H1 (cell line): ENCODE data around the gene EVI5. TPM values are rescaled to one million over a fixed set of nuclear protein-coding genes. Genes with fewer than 3 reads are reported as not detected.

Source experiments
- BCL11A ChIP-seq, 2 experiments: IDR thresholded peaks; one replicate each; pipeline ENCODE4 v1.6.1; 2011; ENCODE audit warnings: low read depth in 2 of 2, low read length in 2 of 2, mild to moderate bottlenecking in 2 of 2
- CBX5 ChIP-seq: fragments of 300-800, 300-1000 bp; sonication (generic); IDR thresholded peaks from 2 replicates; pipeline ENCODE4 v1.7.1; 2016; ENCODE audit warnings: antibody characterized with exemption, low read length, low read depth
- KDM5A ChIP-seq: fragments of 200-600 bp; IDR thresholded peaks from 2 replicates; pipeline ENCODE4 v1.7.1; 2012; ENCODE audit warnings: mild to moderate bottlenecking, low read length, inconsistent platforms, mixed read lengths
- polyA plus RNA-seq, 7 experiments: library from polyadenylated mRNA; depleted of rRNA in 3 of 7; stranded (reverse) in 5 of 7; unstranded in 2 of 7; fragments of >200 nt in 5 of 7; fragments of 200-250 nt in 2 of 7; gene quantifications; 1 replicate in 5 of 7; 2 replicates in 1 of 7; 4 replicates in 1 of 7; pipeline versions ENCODE4 v1.2.1 to v1.2.3, GENCODE V29; 2011 to 2013; ENCODE audit warnings: missing spikeins in 2 of 7, mixed read lengths in 2 of 7
- total RNA-seq: library from RNA; stranded (reverse); fragmentation: NEBNext Ultra II Directional; extraction: Animal tissue kit (Norgen Biotek cat#: 25700); gene quantifications from 2 replicates; pipeline ENCODE4 v1.2.1, GENCODE V29; 2021
- TF ChIP-seq, protein P1 (sequence below): fragments of 300-600 bp; sonication (generic); IDR thresholded peaks from 2 replicates; pipeline ENCODE4 v1.7.1; 2012; ENCODE audit warnings: low read length, moderate library complexity, mild to moderate bottlenecking, inconsistent platforms; ENCODE audit not compliant: insufficient replicate concordance

EVI5 gene
- total and polyA plus RNA-seq, 2 of the 8 experiments (the other 6 are each of a cell fraction or from before 2014, with no cell fraction given) = 1.7 to 13.7 TPM

DNA sequence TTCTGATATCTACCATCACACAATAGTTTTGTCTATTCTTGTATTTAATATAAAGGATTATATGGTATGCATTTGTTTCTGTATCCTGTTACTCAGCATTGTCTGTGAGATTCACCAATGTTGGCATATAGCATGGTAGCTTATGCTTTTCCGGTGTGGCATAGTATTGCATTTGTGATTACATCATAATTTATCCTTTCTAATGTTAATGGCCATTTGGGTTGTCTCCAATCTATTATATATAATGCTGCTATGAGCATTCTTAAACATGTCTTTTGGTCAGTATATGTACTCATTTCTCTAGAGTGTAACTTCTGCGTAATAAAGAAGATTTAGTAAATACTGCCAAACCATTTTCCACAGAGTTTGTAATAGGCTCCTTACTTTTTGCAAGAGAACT is 257.2 kb downstream of the EVI5 start (continued):
- TF ChIP-seq, protein P1, sequence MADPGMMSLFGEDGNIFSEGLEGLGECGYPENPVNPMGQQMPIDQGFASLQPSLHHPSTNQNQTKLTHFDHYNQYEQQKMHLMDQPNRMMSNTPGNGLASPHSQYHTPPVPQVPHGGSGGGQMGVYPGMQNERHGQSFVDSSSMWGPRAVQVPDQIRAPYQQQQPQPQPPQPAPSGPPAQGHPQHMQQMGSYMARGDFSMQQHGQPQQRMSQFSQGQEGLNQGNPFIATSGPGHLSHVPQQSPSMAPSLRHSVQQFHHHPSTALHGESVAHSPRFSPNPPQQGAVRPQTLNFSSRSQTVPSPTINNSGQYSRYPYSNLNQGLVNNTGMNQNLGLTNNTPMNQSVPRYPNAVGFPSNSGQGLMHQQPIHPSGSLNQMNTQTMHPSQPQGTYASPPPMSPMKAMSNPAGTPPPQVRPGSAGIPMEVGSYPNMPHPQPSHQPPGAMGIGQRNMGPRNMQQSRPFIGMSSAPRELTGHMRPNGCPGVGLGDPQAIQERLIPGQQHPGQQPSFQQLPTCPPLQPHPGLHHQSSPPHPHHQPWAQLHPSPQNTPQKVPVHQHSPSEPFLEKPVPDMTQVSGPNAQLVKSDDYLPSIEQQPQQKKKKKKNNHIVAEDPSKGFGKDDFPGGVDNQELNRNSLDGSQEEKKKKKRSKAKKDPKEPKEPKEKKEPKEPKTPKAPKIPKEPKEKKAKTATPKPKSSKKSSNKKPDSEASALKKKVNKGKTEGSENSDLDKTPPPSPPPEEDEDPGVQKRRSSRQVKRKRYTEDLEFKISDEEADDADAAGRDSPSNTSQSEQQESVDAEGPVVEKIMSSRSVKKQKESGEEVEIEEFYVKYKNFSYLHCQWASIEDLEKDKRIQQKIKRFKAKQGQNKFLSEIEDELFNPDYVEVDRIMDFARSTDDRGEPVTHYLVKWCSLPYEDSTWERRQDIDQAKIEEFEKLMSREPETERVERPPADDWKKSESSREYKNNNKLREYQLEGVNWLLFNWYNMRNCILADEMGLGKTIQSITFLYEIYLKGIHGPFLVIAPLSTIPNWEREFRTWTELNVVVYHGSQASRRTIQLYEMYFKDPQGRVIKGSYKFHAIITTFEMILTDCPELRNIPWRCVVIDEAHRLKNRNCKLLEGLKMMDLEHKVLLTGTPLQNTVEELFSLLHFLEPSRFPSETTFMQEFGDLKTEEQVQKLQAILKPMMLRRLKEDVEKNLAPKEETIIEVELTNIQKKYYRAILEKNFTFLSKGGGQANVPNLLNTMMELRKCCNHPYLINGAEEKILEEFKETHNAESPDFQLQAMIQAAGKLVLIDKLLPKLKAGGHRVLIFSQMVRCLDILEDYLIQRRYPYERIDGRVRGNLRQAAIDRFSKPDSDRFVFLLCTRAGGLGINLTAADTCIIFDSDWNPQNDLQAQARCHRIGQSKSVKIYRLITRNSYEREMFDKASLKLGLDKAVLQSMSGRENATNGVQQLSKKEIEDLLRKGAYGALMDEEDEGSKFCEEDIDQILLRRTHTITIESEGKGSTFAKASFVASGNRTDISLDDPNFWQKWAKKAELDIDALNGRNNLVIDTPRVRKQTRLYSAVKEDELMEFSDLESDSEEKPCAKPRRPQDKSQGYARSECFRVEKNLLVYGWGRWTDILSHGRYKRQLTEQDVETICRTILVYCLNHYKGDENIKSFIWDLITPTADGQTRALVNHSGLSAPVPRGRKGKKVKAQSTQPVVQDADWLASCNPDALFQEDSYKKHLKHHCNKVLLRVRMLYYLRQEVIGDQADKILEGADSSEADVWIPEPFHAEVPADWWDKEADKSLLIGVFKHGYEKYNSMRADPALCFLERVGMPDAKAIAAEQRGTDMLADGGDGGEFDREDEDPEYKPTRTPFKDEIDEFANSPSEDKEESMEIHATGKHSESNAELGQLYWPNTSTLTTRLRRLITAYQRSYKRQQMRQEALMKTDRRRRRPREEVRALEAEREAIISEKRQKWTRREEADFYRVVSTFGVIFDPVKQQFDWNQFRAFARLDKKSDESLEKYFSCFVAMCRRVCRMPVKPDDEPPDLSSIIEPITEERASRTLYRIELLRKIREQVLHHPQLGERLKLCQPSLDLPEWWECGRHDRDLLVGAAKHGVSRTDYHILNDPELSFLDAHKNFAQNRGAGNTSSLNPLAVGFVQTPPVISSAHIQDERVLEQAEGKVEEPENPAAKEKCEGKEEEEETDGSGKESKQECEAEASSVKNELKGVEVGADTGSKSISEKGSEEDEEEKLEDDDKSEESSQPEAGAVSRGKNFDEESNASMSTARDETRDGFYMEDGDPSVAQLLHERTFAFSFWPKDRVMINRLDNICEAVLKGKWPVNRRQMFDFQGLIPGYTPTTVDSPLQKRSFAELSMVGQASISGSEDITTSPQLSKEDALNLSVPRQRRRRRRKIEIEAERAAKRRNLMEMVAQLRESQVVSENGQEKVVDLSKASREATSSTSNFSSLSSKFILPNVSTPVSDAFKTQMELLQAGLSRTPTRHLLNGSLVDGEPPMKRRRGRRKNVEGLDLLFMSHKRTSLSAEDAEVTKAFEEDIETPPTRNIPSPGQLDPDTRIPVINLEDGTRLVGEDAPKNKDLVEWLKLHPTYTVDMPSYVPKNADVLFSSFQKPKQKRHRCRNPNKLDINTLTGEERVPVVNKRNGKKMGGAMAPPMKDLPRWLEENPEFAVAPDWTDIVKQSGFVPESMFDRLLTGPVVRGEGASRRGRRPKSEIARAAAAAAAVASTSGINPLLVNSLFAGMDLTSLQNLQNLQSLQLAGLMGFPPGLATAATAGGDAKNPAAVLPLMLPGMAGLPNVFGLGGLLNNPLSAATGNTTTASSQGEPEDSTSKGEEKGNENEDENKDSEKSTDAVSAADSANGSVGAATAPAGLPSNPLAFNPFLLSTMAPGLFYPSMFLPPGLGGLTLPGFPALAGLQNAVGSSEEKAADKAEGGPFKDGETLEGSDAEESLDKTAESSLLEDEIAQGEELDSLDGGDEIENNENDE = no peak
- no peak for TF ChIP-seq BCL11A (IDR thresholded peaks at IDR 0.05; ENCODE audit: low read depth in 2 of 2, low read length in 2 of 2)
- TF ChIP-seq KDM5A = no peak
- no peak for TF ChIP-seq CBX5
